ENCODE results near the gene KRTAP5-2.
"Not testable (repeated sequence)": the region's sequence is repeated elsewhere in the genome, so short reads cannot be mapped to it uniquely, and the experiment has no call there.

The KRTAP5-2 gene, protein sequence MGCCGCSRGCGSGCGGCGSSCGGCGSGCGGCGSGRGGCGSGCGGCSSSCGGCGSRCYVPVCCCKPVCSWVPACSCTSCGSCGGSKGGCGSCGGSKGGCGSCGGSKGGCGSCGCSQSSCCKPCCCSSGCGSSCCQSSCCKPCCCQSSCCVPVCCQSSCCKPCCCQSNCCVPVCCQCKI

DNA sequence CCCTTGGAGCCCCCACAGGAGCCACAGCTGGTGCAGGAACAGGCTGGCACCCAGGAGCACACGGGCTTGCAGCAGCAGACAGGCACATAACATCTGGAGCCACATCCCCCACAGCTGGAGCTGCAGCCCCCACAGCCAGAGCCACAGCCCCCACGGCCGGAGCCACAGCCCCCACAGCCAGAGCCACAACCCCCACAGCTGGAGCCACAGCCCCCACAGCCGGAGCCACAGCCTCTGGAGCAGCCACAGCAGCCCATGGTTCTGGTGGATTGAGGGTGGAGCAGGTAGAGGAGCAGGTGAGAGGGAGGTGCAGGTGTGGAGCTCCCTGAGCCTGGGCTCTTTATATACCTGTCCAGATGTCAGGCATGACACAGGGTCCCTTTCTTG lies at the start of gene KRTAP5-2:
Gene KRTAP5-2 (minus strand): TSS at position 301 of the 387 bp plus-strand sequence. CDS start 44 bp downstream, at position 257.
- no peak for DNase-seq (ENCODE audit: low read depth)

DNA sequence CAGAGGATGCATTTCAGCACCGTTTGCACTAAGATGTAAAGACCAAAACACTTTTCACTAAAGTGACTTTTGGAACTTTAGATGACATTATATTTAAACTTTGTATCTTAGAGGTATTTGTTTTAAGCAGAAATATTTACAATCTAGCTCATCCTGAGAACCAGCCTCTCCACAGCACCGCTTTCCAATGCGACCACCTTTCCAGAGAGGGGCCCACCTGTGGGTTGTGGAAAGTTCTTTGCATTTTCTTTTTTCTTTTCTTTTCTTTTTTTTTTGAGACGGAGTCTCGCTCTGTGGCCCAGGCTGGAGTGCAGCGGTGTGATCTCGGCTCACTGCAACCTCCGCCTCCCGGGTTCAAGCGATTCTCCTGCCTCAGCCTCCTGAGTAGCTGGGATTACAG lies 48.4 kb upstream of the KRTAP5-2 start:
- DNase-seq (ENCODE audit: low read depth): not testable (repeated sequence)

DNA sequence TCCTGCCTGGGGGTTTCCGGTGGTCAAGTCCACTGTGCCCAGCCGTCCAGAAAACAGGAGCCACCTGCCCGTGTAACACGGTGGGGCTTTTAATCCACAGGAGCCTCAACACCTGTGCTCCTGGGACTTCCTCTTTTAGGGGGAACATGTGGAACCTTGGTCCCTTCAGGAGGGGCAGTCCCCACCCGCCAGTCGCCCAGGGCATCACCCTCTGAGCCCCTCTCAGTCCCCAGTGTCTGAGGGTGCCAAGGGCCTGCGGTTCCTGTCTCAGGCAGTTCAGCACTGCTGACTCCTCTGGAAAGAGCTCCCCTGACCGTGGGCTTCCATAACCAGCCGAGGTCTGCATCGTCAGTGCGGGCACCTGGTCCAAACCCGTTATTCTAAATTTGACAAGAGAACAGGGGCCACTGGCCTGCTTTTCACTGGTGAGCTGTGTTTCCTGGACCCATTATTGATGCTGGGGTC lies 47.3 kb upstream of the KRTAP5-2 start:
- DNase-seq (ENCODE audit: low read depth): no peak

DNA sequence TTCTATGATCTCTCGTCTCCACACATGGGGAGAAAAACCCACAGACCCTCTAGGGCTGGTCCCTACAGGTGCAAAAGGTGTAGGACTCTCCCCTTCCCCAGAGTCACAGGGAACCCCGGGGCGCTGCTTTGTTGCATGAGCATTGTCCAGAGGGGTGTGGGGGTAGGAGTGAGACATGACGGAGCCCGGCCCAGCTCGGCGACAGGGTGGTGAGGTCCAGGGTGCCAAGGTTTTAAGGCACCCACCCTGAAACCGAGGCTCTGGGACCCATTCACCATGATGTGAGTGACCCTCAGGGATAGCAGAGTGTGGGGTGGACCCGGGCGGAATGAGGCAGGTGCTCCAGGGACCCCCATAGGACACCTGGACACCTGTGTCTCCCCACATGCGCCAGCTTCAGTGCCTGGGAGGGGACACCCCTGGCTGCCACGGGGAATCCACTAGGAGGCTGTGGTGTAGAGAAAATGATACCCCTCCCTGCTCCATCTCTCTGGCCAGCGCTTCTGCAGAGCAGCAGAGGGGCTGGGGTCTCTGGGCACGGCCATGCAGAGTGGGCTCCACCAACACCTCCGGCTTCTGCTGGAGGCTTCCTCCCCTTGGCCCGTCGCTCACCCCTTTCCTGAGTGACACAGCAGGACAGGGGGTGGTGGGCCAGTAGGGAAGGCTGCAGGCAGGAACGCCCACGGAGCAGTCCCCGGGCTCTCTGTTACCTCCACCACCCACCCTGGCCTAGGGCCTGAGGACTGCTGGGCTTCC lies 46.7 kb upstream of the KRTAP5-2 start:
- DNase-seq (ENCODE audit: low read depth): no peak

DNA sequence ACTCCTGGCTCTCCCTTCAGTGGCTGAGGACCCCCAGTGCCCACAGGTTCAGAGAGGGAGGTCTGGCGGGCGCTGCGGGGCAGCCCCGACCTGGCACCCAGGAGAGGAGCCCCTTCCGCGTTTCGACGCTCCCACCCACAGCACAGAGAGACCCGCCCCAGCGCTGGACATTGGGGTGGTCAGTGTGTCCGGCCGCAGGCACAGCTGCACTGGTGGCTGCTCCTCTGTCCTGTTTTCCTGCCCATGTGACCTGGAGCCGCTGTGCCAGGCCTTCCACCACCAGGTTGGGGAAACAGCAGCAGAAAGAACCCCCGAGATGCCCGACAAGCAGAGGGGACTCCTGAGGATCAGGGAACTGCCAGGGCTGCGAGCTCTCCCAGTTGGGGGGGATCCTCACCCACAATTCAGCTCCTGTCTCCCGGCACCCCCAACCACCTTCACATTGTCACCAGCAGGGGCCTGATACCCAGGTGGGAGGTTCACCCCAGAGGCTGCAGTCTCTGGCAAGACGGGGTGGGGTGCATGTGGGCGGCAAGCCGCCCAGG lies 45.1 kb upstream of the KRTAP5-2 start:
- DNase-seq (ENCODE audit: low read depth): no peak

DNA sequence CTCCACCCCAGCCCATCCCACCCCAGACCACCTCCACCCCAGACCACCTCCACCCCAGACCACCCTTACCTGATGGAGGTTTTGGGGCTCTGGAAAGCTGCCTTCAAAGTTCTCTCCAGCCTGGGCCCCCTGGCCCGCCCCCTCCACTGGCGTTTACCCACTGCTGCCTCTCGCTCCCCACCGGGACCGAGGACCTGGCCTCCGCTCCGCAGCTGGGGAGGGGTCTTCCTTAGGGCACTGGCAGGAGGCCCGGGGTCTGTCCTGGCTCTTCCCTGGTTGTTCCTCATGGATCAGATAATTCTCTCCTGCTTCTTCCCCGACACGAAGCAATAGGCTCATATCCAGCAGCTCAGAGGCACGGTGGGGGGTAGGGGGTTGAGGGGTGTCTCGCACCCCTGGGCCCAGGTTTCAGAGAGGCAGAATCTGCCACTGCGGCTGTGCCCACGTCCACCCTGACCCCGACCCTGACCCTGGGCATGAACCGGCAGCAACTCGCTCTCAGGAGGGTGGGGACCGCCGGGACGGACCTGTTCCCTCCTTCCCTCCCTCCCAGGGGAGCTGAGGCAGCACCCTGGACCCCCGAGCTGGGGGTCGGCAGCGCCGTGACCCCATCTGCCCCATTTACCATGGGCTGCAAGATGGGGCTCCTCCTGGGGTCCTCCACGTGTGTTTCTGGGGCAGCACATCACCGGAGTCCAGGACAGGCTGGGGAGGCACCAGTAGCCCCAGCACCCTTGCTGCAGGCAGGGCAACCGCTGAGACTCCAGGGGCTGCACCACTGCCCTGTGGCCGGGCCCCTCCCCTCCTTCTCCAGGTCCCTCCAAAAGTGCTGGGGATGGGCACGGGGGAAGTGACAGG lies 44.4 kb upstream of the KRTAP5-2 start:
- no peak for DNase-seq (ENCODE audit: low read depth)

DNA sequence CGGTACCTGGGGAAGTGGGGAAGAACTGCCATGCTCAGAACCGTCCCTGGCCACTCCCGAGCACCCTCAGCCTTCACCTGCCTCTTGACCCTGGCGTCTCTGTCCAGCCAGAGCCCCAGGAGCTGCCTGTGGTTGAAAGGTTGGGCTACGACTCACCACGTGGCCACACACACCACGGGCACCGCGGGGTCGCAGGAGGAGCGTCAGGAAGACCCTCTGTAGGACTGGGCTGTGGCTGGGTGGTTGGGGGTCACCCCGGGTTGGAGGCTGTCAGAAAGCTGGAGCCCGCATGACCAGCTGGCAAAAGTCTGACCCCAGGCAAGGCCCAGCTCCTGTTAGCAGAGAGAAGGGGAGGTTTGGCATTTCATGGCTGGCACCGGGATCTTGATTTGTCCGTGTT lies 43.0 kb upstream of the KRTAP5-2 start:
- DNase-seq (ENCODE audit: low read depth): no peak

DNA sequence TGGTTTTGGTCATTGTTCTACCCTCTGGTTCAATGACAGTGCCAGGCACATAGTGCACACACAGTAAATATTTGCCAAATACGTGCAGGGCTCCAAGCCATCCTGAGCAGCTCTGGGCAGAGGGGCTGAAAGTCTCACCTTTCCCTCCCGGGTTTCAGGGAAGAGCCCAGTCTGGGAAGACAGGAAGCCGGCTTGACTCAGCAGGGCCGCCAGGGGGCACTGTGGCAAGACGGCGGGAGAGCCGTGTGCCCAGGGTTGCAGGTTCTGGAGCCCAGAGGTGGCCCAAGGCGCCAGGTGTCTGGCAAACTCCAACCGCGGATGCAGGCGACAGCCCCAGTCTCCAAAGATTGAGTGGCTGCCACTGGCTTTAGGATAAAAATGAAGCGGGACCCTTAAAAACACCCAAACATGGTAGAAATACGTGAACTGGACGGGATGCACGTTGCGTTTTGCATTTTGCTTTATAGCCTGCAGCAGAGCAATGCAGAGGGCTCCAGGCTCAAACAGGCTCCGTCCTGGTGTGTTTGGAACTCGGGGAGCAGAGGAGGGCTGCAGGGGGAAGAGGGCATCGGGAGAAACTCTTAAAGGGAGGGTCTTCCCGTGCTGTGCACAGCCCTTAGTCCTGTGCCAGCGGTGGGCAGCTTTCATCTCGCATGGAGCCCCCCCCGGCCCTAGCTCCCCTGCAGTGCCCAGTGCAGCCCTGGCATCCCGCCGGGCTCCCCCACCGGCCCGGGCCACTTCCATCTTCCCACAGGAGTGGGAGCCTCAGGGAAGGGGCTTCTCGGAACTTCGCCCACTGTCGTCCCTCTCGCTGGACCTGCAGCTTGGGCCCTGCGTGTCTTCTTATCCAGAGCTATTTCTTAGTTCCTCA lies 42.2 kb upstream of the KRTAP5-2 start:
- DNase-seq (ENCODE audit: low read depth): no peak

DNA sequence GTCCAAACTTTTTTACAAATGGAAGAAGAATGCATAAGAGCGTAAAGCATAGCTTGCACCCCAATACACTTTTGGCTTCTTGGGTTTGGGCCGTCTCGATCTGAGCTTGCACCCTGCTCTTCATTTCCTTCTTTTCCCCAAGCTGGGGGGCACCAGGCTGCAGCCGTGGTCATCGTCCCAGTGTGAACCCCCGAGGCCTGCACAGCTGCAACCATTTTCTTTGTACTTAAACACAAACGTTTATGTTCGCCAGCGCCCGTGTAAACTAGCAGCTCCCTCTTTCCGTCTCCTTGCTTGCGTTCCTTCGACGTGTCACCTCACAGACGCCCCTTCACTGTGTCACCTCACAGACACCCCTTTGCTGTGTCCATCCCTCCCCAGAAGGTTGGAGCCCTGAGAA lies 41.6 kb upstream of the KRTAP5-2 start:
- no peak for DNase-seq (ENCODE audit: low read depth)

DNA sequence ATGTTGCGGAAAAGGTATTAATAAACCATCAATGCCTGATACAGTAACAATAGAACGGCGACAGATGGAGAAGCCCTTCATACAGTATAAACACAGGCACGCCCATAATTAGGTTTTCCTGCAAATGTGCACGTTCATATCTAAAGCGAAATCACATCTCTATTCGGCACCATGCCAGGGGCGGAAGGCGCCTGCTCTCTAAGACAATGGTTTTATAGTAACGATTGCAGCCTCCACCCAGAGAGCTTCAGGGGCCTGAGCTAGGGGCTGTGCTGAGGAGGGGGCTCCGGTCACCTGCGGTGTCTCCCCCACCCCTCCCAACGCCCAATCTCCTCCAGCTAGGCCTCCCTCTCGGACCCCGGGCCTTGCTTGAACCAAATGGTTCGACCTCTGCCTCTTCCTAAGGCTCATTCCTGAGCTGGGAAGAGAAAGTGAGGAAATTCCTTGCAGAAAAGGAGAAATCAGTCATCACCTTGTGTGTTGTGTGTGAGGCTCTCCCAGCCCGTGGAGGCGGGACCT lies 41.1 kb upstream of the KRTAP5-2 start:
- DNase-seq (ENCODE audit: low read depth): no peak

DNA sequence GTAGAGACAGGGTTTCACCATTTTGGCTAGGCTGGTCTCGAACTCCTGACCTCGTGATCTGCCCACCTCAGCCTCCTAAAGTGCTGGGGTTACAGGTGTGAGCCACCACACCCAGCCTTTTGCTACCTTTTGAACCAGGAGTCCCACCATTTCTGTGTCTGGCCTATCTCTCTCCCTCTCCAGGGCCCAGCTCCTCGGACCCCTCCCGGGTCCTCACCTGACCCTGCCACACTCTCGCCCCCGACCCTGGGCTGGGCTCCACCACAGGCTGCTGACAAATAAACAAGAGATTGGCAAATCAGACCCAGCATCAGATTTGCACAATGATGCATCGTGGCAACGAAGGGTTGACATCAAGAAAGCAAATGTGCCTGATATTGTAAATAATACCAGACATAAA lies 40.2 kb upstream of the KRTAP5-2 start:
- DNase-seq (ENCODE audit: low read depth): no peak

DNA sequence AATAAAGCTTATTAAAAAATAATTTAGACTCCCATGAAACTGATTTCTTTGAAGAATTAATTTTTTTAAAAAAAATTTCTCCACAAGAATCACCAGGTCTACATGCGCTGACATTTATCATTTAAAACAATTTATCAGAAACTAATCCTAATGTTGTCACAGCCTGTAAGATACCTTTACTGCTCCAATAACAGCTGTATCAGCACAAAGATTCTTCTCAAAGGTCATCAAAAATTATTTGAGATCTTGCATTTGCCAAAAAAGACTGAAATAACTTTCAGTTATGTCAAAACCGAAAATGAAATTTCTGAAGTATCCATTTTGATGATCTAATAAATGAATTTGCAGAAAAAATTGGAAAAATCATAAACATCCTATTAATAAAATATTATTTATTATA lies 39.5 kb upstream of the KRTAP5-2 start:
- DNase-seq (ENCODE audit: low read depth): no peak

DNA sequence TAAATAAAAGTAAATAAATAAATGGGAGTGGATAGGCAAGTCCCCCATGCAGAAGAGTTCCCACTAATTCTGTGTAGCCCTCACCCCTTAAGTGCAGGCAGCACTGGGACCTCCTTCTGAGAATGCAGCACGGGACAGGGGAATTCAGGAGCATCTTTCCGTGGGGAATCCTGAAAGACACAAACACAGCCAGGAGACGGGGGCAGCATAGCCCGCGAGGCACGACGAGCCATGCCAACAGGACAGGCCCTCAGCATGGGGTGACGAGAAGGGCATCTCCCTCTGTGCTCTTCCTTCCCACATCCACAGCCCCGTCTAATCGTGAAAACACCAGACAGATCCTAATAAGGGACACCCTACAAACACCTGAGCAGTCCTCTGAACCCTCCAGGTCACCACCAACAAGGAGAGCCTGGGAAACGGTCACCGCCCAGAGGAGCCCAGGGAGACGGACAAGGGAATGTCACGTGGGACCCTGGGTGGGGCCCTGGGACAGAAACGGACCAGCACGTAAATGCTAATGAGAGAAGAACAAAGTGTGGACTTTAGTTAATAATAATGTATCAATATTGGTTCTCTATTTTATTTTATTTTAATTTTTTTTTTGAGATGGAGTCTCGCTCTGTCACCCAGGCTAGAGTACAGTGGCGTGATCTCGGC lies 38.3 kb upstream of the KRTAP5-2 start:
- no peak for DNase-seq (ENCODE audit: low read depth)

DNA sequence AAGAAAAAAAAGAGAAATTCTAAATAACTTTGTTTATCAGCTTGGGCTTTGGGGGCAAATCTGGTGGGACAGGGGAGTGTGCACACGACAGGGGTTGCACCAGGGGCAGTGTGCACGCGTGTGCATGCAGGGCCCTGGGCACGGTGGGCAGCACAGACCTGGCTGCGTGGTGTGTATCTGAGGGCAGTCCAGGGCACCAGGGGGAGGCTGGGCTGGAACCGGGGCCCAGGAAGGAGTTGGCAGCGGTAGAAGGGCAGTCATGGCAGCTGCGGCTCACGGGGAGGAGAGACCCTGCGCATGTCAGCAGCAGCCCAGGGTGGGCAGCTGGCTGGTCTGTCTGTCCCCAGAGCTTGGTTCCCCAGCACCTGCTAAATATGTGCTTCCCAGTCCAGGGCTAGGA lies 35.8 kb upstream of the KRTAP5-2 start:
- DNase-seq (ENCODE audit: low read depth): no peak

DNA sequence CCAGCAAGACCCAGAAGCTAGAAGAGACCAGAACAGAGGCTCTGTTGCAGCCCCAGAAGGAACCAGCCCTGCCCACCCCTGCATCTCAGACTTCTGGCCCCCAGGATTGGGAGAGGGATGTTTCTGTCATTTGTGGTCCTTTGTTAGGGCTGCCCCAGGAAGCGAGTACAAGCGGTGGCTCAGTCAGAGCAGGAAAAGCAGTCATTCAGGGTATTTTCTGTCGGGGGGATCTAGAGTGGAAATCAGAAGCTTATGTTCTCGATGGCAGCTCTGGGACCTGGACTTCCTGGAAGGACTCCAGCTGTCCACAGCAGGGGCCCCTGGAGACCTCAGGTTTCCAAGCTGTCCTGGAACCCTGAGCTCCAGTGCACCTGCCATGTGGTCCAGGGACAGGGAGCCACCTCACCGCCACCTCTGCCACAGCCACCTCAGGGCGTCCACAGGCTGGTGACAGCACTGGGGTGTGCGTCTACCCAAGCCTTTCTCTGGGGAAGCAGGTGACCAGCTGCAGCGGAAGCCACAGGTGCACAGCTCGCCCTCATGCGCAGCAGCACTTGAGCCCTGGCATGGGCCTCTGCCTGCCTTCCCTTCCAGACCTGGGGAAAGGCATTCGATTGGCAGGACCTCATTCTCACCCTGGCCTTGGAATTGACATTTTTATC lies 34.1 kb upstream of the KRTAP5-2 start:
- no peak for DNase-seq (ENCODE audit: low read depth)

DNA sequence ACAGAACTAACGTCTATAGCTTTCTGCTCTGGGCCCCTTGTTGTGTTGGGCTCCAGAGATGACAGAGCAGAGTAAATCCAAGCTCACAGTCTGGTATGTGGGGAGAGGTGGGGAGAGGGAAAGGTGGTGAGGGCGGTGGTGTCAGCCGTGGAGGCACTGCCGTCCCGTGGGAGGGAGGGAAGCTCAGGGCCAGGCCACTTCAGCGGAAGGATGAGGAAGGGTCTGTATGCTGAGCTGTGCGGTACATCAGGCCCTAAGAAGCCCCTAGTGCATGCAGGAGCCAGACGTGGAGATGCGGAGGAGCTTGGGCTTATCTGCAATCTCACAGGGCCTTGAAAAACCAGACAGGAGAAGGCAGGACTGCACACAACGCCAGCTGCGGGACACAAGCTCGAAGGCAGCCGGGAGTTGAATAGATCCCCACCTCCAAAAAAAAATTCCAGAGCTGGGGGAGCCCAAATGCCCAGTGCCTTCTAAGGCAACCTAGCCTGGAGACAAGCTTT lies 33.0 kb upstream of the KRTAP5-2 start:
- no peak for DNase-seq (ENCODE audit: low read depth)

DNA sequence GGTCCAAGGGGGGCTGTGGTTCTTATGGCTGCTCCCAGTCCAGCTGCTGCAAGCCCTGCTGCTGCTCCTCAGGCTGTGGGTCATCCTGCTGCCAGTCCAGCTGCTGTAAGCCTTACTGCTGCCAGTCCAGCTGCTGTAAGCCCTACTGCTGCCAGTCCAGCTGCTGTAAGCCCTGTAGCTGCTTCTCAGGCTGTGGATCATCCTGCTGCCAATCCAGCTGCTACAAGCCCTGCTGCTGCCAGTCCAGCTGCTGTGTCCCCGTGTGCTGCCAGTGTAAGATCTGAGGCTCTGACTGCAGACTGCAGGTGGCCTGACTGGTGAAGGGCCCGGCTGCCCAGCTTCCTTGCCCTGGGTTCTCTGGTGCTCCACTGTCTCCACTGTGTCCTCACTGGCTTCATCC lies 32.2 kb upstream of the KRTAP5-2 start:
- no peak for DNase-seq (ENCODE audit: low read depth)

DNA sequence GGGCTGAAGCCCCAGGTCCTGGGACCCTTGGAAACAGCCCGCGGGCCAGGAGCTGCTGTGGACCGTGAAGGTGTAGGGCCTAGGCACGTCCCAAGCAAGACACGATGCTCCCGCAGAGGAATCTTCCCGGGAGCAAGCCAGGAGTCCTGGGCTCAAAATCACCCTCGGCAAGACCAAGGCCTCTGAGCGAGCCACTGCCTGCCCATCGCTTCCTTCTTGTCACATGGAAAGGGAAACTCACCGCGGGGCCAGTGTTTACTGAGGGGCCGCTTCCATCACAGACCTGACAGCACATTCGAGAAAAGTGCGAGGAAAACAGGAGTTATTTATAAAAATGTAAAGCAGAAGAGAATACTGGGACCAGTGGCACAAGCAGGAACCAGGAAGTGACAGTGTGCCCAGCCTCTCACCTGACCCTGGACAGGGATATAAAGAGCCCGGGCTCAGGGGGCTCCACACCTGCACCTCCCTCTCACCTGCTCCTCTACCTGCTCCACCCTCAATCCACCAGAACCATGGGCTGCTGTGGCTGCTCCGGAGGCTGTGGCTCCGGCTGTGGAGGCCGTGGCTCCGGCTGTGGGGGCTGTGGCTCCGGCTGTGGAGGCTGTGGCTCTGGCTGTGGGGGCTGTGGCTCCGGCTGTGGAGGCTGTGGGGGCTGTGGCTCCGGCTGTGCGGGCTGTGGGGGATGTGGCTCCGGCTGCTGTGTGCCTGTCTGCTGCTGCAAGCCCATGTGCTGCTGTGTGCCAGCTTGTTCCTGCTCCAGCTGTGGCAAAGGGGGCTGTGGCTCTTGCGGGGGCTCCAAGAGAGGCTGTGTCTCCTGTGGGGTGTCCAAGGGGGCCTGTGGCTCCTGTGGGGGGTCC lies 31.5 kb upstream of the KRTAP5-2 start, which contains the start of gene KRTAP5-5:
Gene KRTAP5-5 (plus strand): TSS at position 450 of the 860 bp plus-strand sequence. CDS start 66 bp downstream, at position 516.
- no peak for DNase-seq (ENCODE audit: low read depth)

All from stimulated activated CD8-positive, alpha-beta memory T cell treated with anti-CD3 and anti-CD28 coated beads, Interleukin-4, amount 100 ng/mL, for 24 hours (primary cell).